GM19043 (cell line): ENCODE measurements around the gene BEST3.
A peak's percentile ranks its signal among the peaks of the same experiment; 100 is the strongest.

Source experiments
- ATAC-seq: cut with Tn5 transposase; IDR thresholded peaks from one replicate; pipeline ENCODE4 v1.9.1; 2021; ENCODE audit warnings: low read depth; ENCODE audit not compliant: unreplicated experiment

The BEST3 gene

DNA sequence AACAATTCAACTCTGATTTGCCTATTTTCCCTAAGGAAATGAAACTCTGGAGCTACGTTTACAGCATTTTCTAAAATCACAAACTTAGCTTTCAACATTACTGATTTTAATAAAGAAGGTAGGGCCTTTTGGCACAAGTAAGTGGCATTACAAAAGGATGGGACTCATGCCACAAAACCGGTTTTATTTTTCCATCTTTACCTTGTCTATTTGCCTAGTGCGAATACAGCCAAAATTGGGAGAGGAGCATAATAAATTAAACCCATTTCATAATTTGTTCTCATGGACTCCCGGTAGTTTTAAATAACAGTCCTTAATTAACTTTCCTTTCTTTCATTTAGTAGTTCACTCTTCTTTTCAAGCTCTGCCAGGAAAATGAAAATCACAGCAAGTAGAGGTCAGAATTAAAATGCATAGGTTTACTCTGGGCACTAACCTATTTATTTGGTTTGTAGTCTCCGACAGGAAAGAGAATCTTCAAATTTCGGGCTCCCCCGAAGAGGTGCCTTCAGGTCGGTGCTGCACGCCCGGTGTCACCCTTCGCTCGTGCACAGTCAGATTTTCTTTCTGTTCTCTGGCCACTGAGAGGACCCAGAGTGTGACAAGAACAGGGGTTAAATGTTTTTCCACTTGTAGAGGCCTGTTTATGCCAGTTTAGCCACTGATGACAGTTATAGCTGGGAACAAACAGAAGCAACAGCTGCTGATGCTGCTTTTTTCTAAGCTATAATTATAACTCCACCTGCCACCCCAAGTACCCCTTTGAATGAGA, at the start of gene BEST3:
BEST3 (minus strand) TSS at position 535 of the 772 bp plus-strand sequence. CDS start 1,505 bp downstream, outside the sequence.
- ATAC-seq, result no peak

DNA sequence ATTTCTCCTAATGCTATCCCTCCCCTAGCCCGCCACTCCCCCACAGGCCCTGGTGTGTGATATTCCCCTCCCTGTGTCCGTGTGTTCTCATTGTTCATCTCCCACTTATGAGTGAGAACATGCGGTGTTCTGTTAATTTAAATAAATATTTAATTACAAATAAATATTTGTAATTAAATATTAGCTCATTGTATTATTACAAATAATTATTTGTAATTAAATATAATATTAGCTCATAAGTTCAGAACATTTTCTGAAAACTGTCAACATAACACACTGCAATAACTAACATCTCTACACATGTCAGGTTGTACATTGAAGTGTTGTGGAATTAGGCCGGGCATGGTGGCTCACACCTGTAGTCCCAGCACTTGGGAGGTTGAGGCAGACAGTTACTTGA, 45.0 kb upstream of the BEST3 start:
- no peak for ATAC-seq

DNA sequence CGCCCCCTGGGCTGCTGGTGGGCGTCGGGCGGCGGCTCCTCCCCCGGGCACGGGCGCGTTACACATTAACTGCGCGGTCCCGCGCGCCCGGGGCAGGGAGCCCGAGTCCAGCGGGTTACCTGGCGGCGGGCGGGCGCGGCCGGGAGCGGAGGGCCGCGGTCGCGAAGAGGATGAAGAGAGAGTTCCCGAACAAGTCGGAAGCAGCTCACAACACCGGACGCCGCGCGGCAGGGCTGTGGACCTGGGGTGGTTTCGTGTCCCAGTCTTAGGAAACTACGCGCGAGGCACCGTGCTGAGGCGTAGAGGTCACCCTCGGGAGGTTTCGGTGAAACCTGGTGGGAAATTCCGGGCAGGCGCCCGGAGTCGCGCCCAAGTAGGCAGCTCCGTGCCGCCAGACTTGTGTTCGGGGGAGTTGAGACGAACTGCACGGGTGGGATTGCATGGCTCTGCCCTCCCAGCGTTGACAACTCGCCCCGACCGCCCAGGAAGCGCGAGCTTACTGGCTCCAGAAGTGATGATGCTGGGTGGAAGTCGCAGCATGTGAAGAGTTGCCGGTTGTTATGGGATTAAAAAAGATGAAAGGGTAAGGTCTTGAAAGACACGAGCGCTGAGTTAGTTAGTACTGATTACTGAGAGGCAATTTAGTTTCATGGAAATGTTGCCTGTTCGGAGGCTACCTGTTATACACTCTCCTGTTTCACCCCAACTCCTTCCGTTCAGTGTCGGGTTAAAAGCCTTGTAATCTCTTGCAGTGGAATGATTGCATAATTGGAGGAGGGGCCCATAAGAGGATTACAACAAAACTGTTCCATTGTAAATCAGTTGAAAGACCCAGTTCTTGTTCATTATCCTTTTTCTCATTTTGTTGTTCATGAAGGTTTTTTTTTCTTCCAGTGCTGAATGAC, 40.4 kb upstream of the BEST3 start:
- ATAC-seq, result peak; percentile 33

DNA sequence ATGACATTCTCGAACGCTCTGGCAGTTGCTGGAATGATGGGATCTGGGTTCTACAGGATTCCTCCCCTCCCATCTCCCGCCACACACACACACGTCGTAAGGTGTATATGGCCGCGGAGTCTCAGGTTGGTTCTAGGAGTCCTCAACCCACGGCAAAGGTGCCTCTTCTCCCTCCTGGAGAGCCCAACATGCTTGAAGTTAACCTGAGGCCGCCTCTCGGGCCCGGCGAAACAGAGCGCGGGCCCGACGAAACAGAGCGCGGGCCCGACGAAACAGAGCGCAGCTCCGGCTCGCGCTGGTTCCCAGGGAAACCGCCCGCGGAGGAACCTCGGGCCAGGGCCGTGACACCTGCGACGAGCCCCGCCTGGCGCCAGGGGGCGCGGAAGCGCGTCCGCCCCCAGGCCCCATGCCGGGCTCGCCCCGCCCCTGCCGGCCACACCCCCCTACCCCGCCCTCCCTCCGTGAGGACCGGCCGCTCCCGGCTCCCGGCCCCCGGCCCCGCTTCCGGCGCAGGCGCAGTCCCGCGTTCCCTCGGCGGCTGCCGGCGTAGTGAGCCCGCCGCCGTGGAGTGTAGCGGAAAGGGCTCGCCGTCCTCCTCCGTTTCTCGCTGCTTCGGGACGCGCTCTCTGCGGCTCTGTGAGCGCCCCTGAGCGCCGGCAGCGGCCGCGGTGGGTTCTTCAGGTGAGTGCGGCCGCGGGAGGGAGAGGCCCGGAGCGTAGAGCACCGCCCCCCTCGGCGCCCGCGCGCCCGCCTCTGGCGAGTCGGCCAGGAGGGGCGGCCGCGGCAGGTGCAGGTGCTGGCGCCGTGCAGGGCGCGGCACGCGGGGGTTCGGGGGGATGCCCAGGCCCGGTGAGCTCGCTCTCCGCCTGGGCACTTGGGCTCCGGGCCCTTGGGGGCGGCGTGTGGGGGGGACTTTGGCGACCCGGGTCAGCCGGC, 39.5 kb upstream of the BEST3 start, which contains the start of gene RAB3IP:
RAB3IP (plus strand) TSS at position 510 of the 936 bp plus-strand sequence. CDS start 16,549 bp downstream, outside the sequence.
- peak; percentile 80 for ATAC-seq

DNA sequence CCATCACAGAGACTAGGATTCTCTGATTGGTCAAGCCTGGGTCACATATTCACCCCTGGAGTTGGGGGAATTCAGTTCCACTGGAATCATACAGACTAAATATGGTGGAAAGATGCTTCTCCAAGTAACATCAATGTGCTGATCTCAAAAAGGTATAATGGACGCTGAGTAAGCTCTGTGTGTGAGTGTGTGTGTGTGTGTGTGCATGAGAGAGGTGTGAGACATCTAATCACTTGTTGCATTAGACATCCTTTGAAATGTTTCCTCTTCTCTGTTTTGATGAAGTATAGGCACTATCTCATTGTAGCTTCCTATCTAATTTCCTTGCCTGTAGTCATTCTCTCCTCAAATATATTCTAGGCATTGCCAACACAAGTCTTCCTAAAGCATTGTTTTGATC, 34.5 kb upstream of the BEST3 start:
- ATAC-seq, result no peak

DNA sequence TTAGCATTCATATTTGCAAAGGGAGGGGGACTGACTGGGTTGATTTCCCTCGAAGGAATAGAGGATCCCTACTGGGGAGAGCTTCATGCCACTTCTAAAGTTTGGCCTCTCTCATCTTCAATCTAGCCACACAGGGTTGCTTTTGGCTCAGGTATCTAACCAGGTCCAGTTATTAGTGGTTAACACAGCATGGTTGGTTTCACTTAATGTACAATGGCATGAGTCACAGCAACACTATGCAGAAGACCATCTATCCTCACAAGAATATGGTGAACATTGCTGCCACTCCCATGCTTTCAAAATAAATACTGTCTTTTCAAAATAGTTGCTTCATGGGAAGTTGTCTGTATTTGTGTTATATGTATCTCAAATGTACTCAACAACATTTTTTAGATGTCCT, 33.0 kb upstream of the BEST3 start:
- no peak for ATAC-seq

DNA sequence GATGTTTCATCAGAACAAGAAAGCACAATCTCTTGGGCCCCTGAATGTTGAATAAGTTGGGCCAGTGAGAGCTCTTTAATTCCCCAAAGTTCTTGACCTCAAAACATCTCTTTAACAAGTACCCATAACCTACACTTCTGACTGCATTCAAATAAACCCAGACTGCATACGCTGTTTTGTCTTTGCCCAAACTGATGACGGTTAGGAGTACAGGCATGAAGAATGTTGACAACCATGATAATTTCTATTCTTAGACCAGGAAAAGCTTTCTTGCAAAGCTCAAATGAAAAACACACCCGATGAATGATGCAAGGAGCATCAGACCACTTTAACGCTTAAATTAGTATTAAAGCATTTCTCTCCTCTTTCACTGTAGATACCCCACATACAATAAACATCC, 27.8 kb upstream of the BEST3 start:
- no peak for ATAC-seq

DNA sequence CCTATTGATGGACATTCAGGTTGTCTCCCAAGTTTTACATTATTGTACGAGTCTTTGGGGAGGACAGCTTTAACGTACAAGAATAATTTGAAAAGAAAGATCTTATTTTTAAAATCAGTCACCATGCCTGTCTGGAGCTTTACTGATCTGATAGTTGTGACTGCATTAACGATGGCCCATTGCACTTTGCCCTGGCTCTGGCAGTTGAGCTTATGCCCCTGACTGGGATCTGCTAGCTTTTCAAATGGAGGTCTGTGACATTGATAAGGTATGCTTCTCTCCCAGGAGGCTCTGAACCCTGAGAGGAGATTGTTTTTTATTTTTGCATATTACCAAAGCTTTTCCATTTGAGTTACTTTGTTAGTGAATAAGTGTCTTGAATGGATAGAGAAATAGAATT, 21.6 kb upstream of the BEST3 start:
- no peak for ATAC-seq

DNA sequence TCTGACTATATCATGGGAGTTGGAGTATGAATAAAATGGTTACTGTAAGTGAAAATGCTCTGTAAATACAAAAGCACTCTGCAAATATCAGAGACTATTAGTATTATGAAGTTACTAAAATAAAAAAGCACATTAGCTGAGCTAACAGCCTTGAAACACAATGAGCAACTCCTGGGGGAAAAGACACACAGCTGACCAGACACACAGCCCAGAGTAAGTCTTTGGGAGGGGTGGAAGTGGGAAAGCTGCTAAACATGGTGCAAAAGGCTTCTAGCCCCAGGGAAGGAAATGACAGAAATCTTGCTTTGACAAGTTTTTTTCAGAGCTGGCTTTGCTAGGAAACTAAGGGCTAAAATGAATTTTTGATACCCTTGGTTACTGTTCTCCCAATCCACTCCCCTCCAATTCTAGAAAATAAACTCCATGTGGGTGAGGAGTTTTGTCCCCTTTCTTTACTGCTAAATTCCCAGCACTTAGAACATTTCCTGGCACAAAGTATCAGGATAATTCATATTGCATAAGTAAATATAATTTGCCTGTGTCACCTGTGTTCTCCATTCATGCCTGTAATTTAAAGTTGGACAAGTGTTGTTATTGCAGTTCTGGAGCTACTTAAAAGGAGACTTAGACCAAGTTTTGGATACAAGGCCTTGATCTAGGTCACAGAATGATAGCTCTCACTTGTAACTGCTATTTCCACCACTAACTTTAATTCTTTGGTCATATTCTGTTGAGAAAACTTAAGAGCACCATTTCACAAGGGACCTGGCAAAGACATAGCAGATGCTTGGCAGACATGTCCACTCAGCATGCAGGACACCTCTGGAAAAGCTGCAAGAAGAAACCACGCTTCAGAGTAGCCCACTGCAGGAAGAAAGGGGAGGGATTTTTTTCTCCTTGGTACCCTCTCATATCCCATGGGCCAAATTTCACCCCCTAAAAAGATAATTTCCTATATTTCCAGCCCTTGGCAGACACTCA, 20.5 kb upstream of the BEST3 start:
- ATAC-seq, result no peak

DNA sequence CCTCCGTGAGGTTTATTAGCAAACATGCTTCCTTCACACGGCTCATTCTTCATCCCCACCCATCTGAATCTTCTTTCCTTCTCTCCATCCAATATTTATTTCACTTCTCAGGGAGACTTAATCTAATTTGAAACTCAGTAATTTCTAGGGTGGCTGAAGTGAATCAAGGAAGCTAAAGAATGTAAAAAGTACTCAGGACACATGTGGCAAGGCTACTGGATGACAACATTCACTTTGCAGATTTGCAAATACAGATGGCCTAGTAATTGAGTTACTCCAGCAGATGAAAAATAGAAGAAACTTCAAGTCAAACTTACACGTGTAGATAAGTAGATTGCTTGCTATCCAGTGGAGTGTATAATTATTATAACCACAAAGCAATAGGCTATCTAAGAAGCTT, 15.4 kb upstream of the BEST3 start:
- ATAC-seq, result no peak

DNA sequence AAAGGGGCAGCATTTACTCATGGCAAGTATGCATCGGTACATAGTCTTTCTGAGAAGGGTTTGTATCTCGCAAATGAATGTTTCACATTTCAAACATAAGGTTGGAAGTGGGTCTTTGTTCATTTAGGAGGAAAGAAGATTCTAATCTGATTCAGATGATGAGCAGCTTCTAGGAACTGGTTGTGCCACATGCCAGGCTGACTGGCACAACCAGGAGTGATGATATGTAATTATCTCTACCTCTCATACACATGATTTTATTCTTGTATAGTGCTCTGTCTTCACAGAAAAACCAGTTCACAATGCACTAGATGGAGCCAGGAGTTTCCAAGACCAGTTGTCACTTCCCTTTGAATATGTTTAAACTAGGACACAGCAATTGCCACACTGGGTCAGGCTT, 13.7 kb upstream of the BEST3 start:
- ATAC-seq, result no peak

DNA sequence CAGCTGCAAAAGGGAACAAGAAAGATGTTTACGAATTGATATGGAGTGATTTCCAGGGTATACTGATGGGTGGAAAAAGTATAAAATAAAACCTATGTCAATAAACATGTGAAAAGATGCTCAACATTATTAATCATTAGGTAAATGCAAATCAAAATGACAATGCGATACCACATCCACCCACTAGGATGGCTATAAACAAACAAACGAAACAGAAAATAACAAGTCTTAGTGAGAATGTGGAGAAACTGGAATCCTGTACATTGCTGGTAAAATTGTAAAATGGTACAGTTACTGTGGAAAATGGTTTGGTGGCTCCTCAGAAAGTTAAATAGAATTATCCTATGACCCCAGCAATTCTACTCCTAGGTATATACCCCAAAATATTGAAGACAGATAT, 9.5 kb upstream of the BEST3 start:
- ATAC-seq, result no peak

DNA sequence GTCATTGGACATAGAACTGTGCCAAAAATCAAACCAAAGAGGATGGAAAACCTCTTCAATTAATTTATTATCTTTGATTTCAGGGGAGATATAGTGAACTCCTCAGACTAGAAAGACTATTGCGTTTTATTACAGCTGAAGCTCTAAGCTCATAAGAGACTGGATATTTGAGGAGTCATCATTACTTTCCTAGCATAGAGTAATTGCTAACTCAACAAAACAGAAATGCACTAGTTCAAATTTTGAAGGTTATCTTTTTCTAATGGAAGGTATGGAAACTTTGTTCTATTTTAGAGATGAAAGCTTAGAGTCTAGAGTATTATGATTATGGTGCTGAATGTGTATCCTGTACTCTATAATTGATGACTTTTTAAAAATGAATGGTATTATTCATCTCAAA, 5.3 kb upstream of the BEST3 start:
- ATAC-seq, result no peak

DNA sequence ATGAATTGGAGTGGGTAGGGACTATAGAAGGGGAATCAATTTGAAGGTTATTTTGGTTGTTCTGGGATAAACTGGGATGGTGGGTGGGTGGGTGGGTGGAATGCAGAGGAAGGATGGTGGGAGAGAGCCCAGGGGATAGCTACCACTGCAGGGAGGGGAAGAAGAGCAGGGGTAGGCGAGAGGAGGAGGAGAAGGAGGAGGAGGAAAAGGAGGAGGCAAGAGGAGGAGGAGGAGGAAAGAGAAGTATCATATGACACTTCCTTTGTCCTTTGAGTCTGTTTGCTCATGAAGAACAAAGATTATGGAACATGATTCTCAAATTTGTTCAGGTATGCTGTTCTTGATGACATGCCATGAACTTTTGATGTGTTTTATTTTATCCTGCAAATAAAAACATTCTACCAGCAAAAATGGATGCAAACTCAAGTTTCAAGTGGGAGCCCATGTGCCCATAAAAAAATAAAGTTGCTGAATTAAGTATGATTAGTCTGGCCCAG, 4.1 kb upstream of the BEST3 start:
- no peak for ATAC-seq

DNA sequence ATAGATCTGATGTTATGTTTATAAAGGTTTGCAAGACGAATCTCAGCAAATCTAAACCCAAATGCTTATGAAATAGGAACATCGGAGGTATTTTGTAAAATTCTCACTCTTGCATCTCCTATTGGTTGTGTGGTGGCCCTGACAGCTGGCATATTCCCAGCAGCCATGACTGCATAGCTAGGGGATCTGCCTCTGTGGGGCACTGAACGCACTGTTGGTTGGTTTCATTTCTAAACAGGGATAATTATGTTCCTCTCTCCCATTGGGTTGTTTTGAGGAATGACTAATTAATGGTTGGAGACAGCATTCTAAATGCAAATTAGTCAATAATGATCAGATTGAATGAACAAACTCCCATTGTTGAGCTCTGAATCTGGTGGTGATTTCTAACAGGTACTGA, 2.7 kb upstream of the BEST3 start:
- no peak for ATAC-seq

DNA sequence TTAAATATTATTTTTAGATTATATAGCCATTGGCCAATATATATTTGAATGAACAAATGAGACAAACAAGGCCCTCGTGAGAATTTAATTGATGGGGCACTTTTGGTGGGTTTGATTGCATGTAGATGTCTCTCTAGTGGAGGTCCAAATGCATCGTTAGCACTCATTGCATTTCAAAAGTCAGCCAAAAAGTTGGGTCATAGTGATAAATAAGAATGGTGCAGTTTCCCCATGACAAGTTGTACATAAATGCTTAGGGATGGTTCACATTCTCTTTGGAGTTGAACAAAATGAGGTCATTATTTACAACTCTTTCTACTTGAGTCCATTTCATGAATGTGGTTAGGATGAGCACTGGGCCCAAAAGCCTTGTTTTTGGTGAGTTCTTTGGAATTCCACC, 1.0 kb downstream of the BEST3 start:
- ATAC-seq, result no peak

DNA sequence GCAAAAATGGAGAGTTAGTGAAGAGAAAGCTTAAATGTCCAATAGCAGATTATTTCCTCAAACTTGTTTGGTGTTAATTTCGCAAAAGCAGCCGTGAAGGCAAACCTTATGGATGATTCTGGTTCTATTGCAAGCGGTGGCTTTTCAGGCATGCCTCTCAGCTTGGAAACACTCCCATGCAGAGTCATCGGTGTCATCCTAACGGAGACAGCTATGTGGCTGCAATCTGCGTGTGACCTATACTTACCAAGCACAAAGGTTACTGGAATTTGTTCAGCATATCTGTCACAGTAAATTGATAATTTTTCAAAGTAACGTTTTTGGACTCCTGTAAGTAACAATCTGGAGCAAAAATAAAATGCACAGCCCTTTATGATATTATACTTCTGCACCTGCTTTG, 5.0 kb downstream of the BEST3 start:
- ATAC-seq, result no peak

DNA sequence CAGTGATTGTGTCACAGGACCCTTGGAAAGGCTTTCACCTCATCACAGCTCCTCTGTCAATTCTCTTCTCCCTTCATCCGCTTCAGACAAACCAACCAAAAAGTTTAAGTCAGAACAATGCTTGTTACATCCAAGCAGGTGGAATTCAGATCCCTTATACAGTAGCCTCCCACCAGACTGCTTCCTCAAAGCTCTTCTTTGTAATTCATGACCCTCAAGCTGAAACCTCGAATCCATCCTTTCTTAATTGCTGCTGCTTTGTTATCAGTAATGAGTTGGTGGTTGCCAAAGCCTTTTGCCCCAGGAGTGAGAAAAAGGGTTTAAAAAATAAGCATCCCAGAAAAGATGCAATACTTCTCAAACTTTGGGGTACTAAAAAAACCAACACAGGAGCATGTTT, 9.5 kb downstream of the BEST3 start:
- ATAC-seq, result no peak
